Keratinocyte (primary cell): ENCODE data around the gene FDXR. TPM values are rescaled to one million over a fixed set of nuclear protein-coding genes. Genes with fewer than 3 reads are reported as not detected.

Experiments
- DNase-seq: peaks from one replicate; pipeline ENCODE4 v3.0.0-alpha.2; 2011; ENCODE audit warnings: low read depth, missing footprints, low spot score
- FAIRE-seq: peaks from 2 replicates; lab custom pipeline; 2011; peaks lifted over from hg19 to GRCh38; lab: Jason Lieb, UNC
- H2AFZ ChIP-seq: 2 replicates; pipeline ENCODE4 v1.6.0; 2012; ENCODE audit warnings: low read length, control low read depth, inconsistent platforms; ENCODE audit not compliant: control insufficient read depth
- H3K27ac ChIP-seq: 2 replicates; pipeline ENCODE4 v1.5.1; 2011; ENCODE audit warnings: low read length; ENCODE audit not compliant: control insufficient read depth, insufficient read depth
- H3K27me3 ChIP-seq: 3 replicates; pipeline ENCODE4 v1.6.0; 2011; ENCODE audit warnings: low read length; ENCODE audit not compliant: control insufficient read depth, insufficient read depth; ENCODE audit errors: extremely low read depth
- H3K36me3 ChIP-seq, 2 experiments: 2 replicates in 1 of 2; 3 replicates in 1 of 2; pipeline ENCODE4 v1.5.1; 2011; ENCODE audit warnings: low read length in 2 of 2, mild to moderate bottlenecking in 1 of 2; ENCODE audit not compliant: control insufficient read depth in 2 of 2, insufficient read depth in 2 of 2; ENCODE audit errors: extremely low read depth in 1 of 2
- H3K4me1 ChIP-seq: 3 replicates; pipeline ENCODE4 v1.5.1; 2011; ENCODE audit warnings: low read length; ENCODE audit not compliant: control insufficient read depth, insufficient read depth; ENCODE audit errors: extremely low read depth
- H3K4me2 ChIP-seq: 3 replicates; pipeline ENCODE4 v1.6.0; 2011; ENCODE audit warnings: low read depth, low read length; ENCODE audit not compliant: control insufficient read depth, insufficient read depth; ENCODE audit errors: extremely low read depth
- H3K4me3 ChIP-seq, 3 experiments: fragments of 200-600 bp in 1 of 3; sonication (generic) in 1 of 3; 2 replicates in 2 of 3; 3 replicates in 1 of 3; pipeline ENCODE4 v1.5.1; 2011 to 2016; ENCODE audit warnings: low read length in 3 of 3, mild to moderate bottlenecking in 3 of 3, control low read depth in 2 of 3, inconsistent platforms in 1 of 3, low read depth in 1 of 3, mixed read lengths in 1 of 3, mixed run types in 1 of 3, moderate library complexity in 1 of 3; ENCODE audit not compliant: control insufficient read depth in 2 of 3, insufficient read depth in 2 of 3; ENCODE audit errors: extremely low read depth in 1 of 3
- H3K79me2 ChIP-seq: 2 replicates; pipeline ENCODE4 v1.6.0; 2012; ENCODE audit warnings: low read length; ENCODE audit not compliant: control insufficient read depth, insufficient read depth
- H3K9ac ChIP-seq: 3 replicates; pipeline ENCODE4 v1.6.0; 2011; ENCODE audit warnings: low read length; ENCODE audit not compliant: control insufficient read depth, insufficient read depth; ENCODE audit errors: extremely low read depth
- H3K9me1 ChIP-seq: 3 replicates; pipeline ENCODE4 v1.6.0; 2011; ENCODE audit warnings: low read length; ENCODE audit not compliant: control insufficient read depth, insufficient read depth; ENCODE audit errors: extremely low read depth
- H3K9me3 ChIP-seq: 2 replicates; pipeline ENCODE4 v1.5.1; 2012; ENCODE audit warnings: low read depth, low read length; ENCODE audit not compliant: control insufficient read depth
- H4K20me1 ChIP-seq: 3 replicates; pipeline ENCODE4 v1.6.0; 2011; ENCODE audit warnings: low read length; ENCODE audit not compliant: control insufficient read depth, insufficient read depth; ENCODE audit errors: extremely low read depth
- CTCF ChIP-seq, 3 experiments: IDR thresholded peaks in 1 of 3; conservative IDR thresholded peaks in 1 of 3; optimal IDR thresholded peaks in 1 of 3; 2 replicates in 2 of 3; 3 replicates in 1 of 3; pipeline versions ENCODE3 to v1.5.1; 2011; ENCODE audit warnings: low read length in 3 of 3, mild to moderate bottlenecking in 3 of 3, moderate library complexity in 2 of 3, control low read depth in 1 of 3, inconsistent platforms in 1 of 3; ENCODE audit not compliant: insufficient read depth in 2 of 3; ENCODE audit errors: extremely low read depth in 1 of 3
- EZH2 ChIP-seq: IDR thresholded peaks from one replicate; pipeline ENCODE4 v1.6.1; 2012; ENCODE audit warnings: inconsistent platforms, mild to moderate bottlenecking, low read length, moderate library complexity
- dilution Hi-C: fragments of 300-500 bp; cut with MboI; formaldehyde crosslinking; loops from one replicate; pipeline ENCODE4 v1.7.0; 2020; ENCODE audit warnings: low sequenced_read_pairs; ENCODE audit not compliant: extremely low pct_ligation_motif_present
- polyA plus RNA-seq, 5 experiments: library from polyadenylated mRNA; depleted of rRNA in 3 of 5; stranded (reverse) in 3 of 5; stranded (forward) in 1 of 5; unstranded in 1 of 5; fragments of >200 nt; gene quantifications; 1 replicate in 1 of 5; 2 replicates in 3 of 5; 3 replicates in 1 of 5; pipeline versions ENCODE4 v1.2.1 to v1.2.3, GENCODE V29; 2011 to 2012; ENCODE audit warnings: missing spikeins in 2 of 5, low read depth in 1 of 5, low replicate concordance in 1 of 5

Gene FDXR
- polyA plus RNA-seq, 1 donor (not counting 4 experiments of a cell fraction or from before 2014, with no cell fraction given): 12.0 TPM

- no peaks in the 10 kb centered on the region for H3K27me3 ChIP-seq
- FAIRE-seq (no peak), DNase-seq (peak; percentile 62)
- TF ChIP-seq EZH2 (no peak), CTCF (optimal IDR thresholded peaks at IDR 0.05 in 1 of 3, IDR thresholded peaks at IDR 0.05 in 1 of 3, conservative IDR thresholded peaks at IDR 0.05 in 1 of 3; ENCODE audit: extremely low read depth in 1 of 3, insufficient read depth in 2 of 3, low read length in 3 of 3) (no peak)
- H3K4me1 ChIP-seq: peaks cover 15% of the 10 kb centered on the region
- peak overlapping the region; percentile 53 for H3K4me2 ChIP-seq
- H3K27ac ChIP-seq: no peak overlapping the region
- peak overlapping the region; percentile 52 for H2AFZ ChIP-seq
- no peaks in the 10 kb centered on the region for H3K79me2 ChIP-seq
- no peaks in the 10 kb centered on the region for H4K20me1 ChIP-seq
- no peaks in the 10 kb centered on the region for H3K9me3 ChIP-seq
- H3K9ac ChIP-seq: no peak overlapping the region
- no peaks in the 10 kb centered on the region for H3K36me3 ChIP-seq
- no peak overlapping the region for H3K4me3 ChIP-seq
- no peaks in the 10 kb centered on the region for H3K9me1 ChIP-seq
- dilution Hi-C loops: no loop called here
Measured at GRCh38 chr17:74877592-74878548, 5.1 kb upstream of the FDXR start.

- Histone ChIP-seq H3K4me3 (no peak overlapping the region), H3K4me2 (no peak overlapping the region)
- FAIRE-seq: no peak
Measured at GRCh38 chr17:74875977-74876593, 3.3 kb upstream of the FDXR start.

More at GRCh38 chr17:74875977-74876593, 3.3 kb upstream of the FDXR start:
- peaks cover 30% of the 10 kb centered on the region for H3K4me1 ChIP-seq
- no peak for TF ChIP-seq CTCF (optimal IDR thresholded peaks at IDR 0.05 in 1 of 3, IDR thresholded peaks at IDR 0.05 in 1 of 3, conservative IDR thresholded peaks at IDR 0.05 in 1 of 3; ENCODE audit: extremely low read depth in 1 of 3, insufficient read depth in 2 of 3, low read length in 3 of 3)
- TF ChIP-seq EZH2: no peak
- dilution Hi-C loops: no loop called here
- H3K9ac ChIP-seq: no peak overlapping the region
- no peaks in the 10 kb centered on the region for H3K36me3 ChIP-seq
- H4K20me1 ChIP-seq: no peaks in the 10 kb centered on the region
- no peaks in the 10 kb centered on the region for H3K27me3 ChIP-seq
- H3K9me1 ChIP-seq: no peaks in the 10 kb centered on the region
- no peak for DNase-seq
- peaks cover 8% of the 10 kb centered on the region for H3K79me2 ChIP-seq
- no peaks in the 10 kb centered on the region for H3K9me3 ChIP-seq
- no peak overlapping the region for H3K27ac ChIP-seq
- no peak overlapping the region for H2AFZ ChIP-seq
